Measurements from ENCODE around the gene ACSL3.
A peak's percentile ranks its signal among the peaks of the same experiment; 100 is the strongest.
"Not testable (repeated sequence)": the region's sequence is repeated elsewhere in the genome, so short reads cannot be mapped to it uniquely, and the experiment has no call there.

The ACSL3 gene

GRCh38 chr2:222860740-222861410 lies at the start of gene ACSL3:
ACSL3 (plus strand) TSS chr2:222861036; CDS start chr2:222908773, 47,737 bp downstream.
- ATAC-seq, result peak; percentile 100
- DNase-seq, result peak; percentile 95

DNA sequence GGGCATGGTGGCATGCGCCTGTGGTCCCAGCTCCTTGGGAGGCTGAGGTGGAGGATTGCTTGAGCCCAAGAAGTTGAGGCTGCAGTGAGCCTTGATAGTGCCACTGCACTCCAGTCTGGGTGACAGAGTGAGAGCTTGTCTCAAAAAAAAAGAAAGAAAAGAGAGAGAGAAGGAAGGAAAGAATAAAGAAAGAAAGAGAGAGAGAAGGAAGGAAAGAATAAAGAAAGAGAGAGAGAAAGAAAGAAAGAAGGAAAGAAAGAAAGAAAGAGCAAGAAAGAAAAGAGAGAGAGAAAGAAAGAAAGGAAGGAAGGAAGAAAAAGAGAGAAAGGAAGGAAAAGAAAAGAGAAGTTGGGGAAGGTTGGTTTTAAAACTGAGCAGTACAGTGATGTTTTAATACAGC lies 49.0 kb upstream of the ACSL3 start:
- ATAC-seq (no peak), DNase-seq (no peak)

- peak; percentile 96 for ATAC-seq
- DNase-seq, result peak; percentile 28
Observed at GRCh38 chr2:222813177-222813843, 47.5 kb upstream of the ACSL3 start.

DNA sequence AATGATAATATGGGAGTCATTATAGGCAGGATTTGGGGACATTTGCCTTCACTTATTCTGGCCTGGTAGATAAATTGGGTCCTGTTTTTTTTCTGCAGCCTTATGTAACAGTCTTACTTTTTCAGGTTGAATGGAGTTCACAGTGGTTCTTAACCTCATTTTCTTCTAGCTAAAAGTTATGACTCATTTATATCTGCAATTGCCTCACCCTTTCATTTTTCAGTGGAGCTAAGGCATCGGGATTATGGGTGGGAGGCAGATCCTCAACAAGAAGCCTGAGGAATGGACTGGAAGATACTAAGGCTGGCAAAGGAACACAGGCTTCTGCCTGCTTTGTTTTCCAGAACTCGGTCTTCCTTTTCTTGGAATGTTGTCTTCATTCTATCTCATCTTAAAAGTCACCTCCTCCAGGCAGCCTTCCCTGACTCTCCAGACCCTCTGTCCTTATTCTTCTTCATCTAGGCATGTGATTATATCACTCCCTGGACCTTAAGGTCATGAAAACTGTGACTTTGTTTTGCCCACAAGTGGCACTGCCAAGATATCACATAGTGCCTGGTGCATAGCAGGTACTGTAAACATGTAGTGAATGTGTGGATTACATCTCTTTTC lies 41.0 kb upstream of the ACSL3 start:
- DNase-seq (no peak), ATAC-seq (no peak)

DNA sequence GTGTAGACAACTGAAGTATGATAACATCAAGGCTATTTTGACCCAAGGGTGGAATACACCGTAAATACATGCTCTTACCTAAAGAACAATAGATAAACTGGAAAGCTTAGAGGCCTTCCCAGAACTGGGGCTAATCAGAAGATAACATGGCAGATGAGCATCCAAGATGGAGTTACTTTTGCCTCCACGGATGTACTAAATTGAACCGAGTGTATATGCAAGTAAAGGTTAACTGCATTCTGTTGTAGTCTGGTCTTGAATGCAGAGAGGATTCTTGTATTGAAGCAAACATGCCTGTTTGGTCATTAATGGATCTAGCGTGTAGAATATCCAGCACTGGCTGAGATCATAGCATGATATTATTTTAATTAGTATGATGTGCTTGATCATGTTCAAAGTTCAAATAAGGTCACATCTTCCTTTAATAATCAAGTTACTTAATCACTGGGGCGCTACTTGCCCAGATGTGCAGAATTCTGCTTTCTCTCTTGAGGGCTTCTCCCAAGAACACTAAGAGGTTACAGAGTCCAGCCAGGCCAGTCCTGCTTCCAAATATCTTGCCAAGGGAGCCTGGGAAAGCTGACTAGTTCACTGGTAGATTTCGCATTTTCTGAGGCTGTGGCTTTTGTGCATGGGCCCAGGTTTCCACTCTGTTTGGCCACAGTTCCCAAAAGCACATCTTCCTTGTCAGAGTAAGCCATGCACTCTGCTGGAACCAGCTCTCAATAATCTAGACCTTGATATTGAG lies 37.5 kb upstream of the ACSL3 start:
- DNase-seq, result no peak
- ATAC-seq, result no peak

DNA sequence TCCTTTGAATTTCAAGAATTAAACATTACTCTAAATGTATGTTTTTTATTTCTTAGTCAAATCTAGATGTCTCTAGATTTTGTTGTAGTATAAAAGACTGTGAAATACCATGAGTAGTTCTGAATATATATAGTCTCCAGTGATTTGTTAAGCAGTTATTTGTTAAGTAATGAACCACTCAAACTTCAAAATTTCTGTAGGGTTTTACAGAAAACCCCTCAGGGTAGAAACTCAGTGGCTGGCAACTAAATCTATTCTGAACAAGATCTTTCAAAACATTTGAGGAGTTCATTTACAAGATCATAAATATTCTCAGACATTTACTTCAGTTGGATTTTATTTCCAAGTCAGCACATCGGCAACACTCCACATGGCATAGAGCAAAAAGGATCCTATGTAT lies 35.8 kb upstream of the ACSL3 start:
- no peak for DNase-seq
- no peak for ATAC-seq

GRCh38 chr2:222827417-222827816 lies 33.4 kb upstream of the ACSL3 start:
- DNase-seq, result no peak
- no peak for ATAC-seq

DNA sequence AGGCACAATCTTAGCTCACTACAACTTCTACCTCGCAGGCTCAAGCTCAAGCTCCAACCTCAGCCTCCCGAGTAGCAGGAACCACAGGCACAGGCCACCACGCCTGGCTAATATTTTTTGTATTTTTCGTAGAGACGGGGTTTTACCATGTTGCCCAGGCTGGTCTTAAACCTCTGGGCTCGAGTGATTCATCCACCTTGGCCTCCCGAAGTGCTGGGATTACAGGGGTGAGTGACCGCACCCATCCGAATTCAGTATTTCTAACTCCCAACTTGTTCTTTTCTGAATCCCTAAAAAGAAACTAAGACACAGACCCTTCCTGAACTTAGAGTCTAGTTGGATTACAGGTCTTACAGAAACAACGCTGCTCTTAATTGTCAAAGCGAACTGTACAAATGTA lies 32.3 kb upstream of the ACSL3 start:
- DNase-seq (no peak), ATAC-seq (no peak)

- DNase-seq (no peak), ATAC-seq (no peak)
Observed at GRCh38 chr2:222830164-222830563, 30.7 kb upstream of the ACSL3 start.

GRCh38 chr2:222833410-222833809 lies 27.4 kb upstream of the ACSL3 start:
- ATAC-seq (no peak), DNase-seq (no peak)

- DNase-seq (no peak), ATAC-seq (no peak)
Observed at GRCh38 chr2:222835143-222835822, 25.6 kb upstream of the ACSL3 start.

DNA sequence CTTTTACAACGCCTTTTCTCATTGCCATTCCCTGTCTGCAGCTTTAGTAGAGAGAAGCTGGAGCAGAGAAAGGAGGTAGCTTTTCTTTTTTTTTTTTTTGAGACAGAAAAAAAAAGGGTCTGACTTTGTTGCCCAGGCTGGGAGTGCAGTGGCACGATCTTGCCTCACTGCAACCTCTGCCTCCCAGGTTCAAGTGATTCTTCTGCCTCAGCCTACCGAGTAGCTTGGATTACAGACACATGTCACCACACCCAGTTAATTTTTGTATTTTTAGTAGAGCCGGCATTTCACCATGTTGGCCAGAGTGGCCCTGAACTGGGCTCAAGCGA lies 25.0 kb upstream of the ACSL3 start:
- ATAC-seq (no peak), DNase-seq (no peak)

DNA sequence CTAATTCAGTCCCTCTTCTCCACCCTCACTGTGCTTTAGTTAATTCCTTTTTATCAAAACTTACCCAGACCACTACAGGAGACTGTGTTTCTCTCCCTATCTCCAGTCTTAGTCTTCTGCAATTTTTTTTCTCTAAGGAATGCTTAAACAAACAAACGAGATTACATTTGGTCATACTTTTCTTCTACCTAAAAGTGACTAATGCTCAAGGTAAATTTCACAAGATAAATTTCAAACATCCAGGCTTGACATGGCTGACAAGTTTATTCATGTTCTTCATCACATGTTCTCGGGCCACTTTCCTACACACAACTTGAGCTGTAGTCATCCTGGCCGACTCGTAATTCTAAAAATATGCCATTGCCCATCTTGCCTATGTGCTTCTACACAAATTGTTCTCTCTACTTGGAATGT lies 23.2 kb upstream of the ACSL3 start:
- no peak for ATAC-seq
- no peak for DNase-seq

DNA sequence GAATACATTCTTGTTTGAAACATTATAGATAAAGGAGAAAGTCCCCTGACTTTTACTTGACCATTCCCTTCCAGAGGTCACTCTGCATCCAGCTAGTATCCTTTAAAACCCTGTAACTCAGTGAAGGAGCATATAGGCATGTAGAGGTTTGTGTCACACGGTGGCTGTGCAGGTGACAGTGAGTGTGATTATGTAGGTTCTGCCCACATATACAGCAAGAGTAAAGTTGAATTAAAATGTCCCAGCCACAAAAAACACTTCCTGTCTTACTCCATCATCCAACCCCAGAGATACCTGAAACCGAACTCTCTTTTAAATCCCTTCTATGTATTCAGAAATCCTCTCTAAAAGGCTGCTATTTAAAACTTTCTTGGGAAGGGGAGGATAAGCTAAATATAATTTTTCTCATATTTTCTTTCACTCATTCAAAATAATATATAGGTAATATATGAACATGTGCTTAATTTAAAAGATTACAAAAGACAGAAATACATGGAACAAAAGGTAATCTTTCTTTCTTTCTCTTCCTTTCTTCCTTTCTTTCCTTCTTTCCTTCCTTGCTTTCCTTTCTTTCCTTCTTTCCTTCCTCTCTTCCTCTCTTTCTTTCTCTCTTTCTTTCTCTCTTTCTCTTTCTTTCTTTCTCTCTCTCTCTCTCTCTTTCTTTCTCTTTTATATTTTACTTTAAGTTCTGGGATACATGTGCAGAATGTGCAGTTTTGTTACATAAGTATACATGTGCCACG lies 20.6 kb upstream of the ACSL3 start:
- ATAC-seq, result peak; percentile 55
- DNase-seq, result no peak

GRCh38 chr2:222842491-222843174 lies 18.2 kb upstream of the ACSL3 start:
- no peak for DNase-seq
- ATAC-seq, result no peak

DNA sequence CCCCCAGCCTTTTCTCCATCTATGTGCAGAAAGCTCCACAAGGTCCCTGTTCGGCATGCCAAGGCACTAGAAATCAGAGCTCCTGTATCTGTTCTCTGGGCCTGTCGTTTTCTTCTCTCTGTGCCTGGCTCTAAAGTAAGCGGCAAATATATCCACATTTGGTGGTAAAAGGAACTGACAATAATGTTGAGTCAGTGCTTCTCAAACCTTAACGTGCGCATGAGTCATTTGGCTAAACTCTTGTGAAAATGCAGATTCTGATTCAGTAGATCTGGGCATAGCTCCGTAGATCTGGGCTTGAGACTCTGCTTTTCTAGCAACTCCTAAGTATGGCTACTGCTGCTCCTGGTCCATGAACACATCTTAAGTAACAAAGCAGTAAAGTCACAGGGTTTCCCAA lies 16.5 kb upstream of the ACSL3 start:
- DNase-seq (no peak), ATAC-seq (no peak)

DNA sequence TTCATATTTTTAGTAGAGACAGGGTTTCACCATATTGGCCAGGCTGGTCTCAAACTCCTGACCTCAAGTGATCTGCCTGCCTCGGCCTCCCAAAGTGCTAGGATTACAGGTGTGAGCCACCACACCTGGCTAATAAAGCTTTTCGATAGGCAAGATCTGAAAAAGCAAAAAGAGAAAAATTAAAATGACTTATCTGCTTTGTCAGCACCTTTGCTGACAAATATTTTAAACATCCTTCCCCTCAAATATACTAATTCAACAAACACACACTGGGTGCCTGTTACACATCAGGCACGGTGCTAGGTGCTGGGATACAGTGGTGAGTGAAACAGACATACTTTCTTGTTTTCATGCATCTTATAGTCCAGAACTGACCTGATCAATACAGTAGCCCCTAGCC lies 15.5 kb upstream of the ACSL3 start:
- ATAC-seq, DNase-seq: not testable (repeated sequence)

DNA sequence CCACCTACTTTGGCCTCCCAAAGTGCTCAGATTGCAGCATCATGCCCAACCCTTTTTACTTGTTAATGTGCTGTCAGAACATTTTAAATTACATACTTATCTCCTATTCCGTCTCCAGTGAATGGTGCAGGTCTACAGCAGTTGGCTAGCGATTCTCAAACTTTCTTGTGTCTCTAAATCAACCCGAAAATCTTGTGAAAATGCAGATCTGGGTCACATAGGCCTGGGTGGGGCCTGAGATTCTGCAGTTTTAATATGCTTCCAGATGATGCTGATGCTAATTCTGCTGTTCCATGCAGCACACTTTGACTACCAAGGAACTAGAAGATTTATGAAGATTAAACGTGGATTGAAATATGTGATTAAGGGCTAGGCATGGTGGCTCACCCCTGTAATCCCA lies 14.8 kb upstream of the ACSL3 start:
- ATAC-seq (no peak), DNase-seq (no peak)

DNA sequence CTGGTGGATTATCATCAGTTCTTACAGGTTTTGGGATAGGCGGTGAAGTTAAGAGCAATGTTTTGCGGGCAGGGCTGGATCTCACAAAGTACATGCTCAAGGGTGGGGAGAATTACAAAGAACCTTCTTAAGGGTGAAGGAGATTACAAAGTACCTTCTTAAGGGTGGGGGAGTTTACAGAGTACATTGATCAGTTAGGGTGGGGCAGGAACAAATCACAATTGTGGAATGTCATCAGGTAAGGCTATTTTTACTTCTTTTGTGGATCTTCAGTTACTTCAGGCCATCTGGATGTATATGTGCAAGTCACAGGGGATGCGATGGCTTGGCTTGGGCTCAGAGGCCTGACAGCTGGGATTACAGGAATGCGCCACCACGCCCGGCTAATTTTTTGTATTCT lies 12.8 kb upstream of the ACSL3 start:
- ATAC-seq, DNase-seq: not testable (repeated sequence)

DNA sequence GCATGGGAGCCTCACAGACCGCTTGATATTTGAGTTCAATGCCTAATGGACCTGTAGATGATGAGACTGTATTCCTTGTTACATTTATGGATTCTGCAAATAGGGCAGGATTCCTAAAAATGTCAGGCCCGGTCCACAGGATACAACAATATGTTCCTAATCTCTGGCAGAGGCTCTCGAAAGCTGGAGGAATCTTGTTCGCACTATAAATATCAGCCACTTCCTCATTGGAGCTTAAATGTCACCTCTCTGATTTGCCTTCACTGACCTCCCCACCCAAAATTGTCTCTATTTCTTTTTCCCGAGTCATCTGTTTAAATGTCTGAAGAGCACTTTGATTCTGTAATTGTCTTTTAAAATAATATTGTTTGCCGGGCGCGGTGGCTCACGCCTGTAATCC lies 12.0 kb upstream of the ACSL3 start:
- ATAC-seq, result no peak
- no peak for DNase-seq

- no peak for DNase-seq
- ATAC-seq, result no peak
Observed at GRCh38 chr2:222851956-222852617, 8.7 kb upstream of the ACSL3 start.
